Adrenal gland (tissue), 12 donors: ENCODE data around the gene TANC1. TPM values are rescaled to one million over a fixed set of nuclear protein-coding genes. Genes with fewer than 3 reads are reported as not detected.

Experiments
- DNase-seq, 7 donors: peaks; one replicate each; pipeline ENCODE4 v3.0.0-alpha.2; 2019 to 2020
- H3K27ac ChIP-seq, 5 donors: fragments of 200-600 bp; sonication (generic) in 4 of 5; 1 replicate in 3 of 5; 2 replicates in 2 of 5; pipeline versions ENCODE4 v1.5.1 to v1.8.0; 2016 to 2020; ENCODE audit warnings: mild to moderate bottlenecking in 1 of 5
- H3K27me3 ChIP-seq: fragments of 200-600 bp; 2 replicates; pipeline ENCODE4 v1.8.0; 2021
- H3K36me3 ChIP-seq, 2 donors: fragments of 200-600 bp; replicated peaks in 1 of 2; 1 replicate in 1 of 2; 2 replicates in 1 of 2; pipeline versions ENCODE4 v1.5.1 to v1.8.0; 2018 to 2022
- H3K4me1 ChIP-seq, 2 donors: fragments of 200-600 bp; replicated peaks in 1 of 2; 1 replicate in 1 of 2; 2 replicates in 1 of 2; pipeline versions ENCODE4 v1.5.1 to v1.8.0; 2018 to 2021
- H3K4me3 ChIP-seq, 4 donors: fragments of 200-600 bp; sonication (generic) in 3 of 4; one replicate each; pipeline ENCODE4 v1.5.1; 2016 to 2018
- H3K9me3 ChIP-seq, 3 donors: fragments of 200-600 bp; sonication (generic) in 1 of 3; replicated peaks in 1 of 3; 1 replicate in 2 of 3; 2 replicates in 1 of 3; pipeline versions ENCODE4 v1.5.1 to v1.8.0; 2016 to 2021
- CTCF ChIP-seq, 6 experiments: fragments of 450-650 bp in 4 of 6; fragments of 200-600 bp in 2 of 6; sonication (generic) in 1 of 6; IDR thresholded peaks; 1 replicate in 5 of 6; 2 replicates in 1 of 6; pipeline versions ENCODE4 v1.5.1 to v1.8.0; 2016 to 2021; ENCODE audit warnings: antibody characterized with exemption in 6 of 6, mild to moderate bottlenecking in 2 of 6, moderate library complexity in 1 of 6
- POLR2A ChIP-seq, 2 donors: fragments of 450-650 bp; IDR thresholded peaks; one replicate each; pipeline ENCODE4 v1.6.1; 2017; ENCODE audit warnings: antibody characterized with exemption in 2 of 2, mild to moderate bottlenecking in 2 of 2, moderate library complexity in 1 of 2
- WGBS, 4 donors: extraction: QIAGEN DNeasy Blood & Tissue Kit in 2 of 4; methylation state at CpG; one replicate each; pipeline versions ENCODE4 v1.1.5 to v1.1.7; 2013 to 2017; 5-methylcytosine and 5-hydroxymethylcytosine counted together
- intact Hi-C, 2 donors: fragments of 100-400 bp; cut with DNase I; formaldehyde crosslinking; loops; one replicate each; pipeline versions ENCODE4 v1.14.1 to v1.15.0; 2022 to 2023
- polyA plus RNA-seq, 3 donors: library from polyadenylated mRNA; stranded (reverse); fragments of 200-250 nt in 2 of 3; fragments of 350-450 nt in 1 of 3; fragmentation: Illumina TruSeq in 1 of 3; extraction: RNeasy Lipid Tissue Mini Kit (QIAGEN cat#74804) in 1 of 3; gene quantifications; one replicate each; pipeline ENCODE4 v1.2.3, GENCODE V29; 2013 to 2014
- total RNA-seq, 9 donors: library from RNA; depleted of rRNA in 4 of 9; stranded (reverse); fragments of >200 nt in 4 of 9; fragments of 120-200 nt in 1 of 9; fragmentation: NEBNext Ultra II Directional in 1 of 9; extraction: Animal tissue kit (Norgen Biotek cat#: 25700) in 1 of 9; gene quantifications; one replicate each; pipeline versions ENCODE4 v1.1.0 to v1.2.4, GENCODE V29; 2013 to 2023
- donor health status: healthy with polysubstance abuse.
- donor health status: Bipolar disorder and iron deficiency.
- donor health status: DM: yes; HTN: yes; CAD: no.
- donor health status: DM: no; HTN: no; CAD: no.
- donor health status: DM: no; HTN: no; CAD: no.
- donor health status: DM: yes; HTN: yes; CAD: no.

TANC1 gene
- total and polyA plus RNA-seq, 12 donors, result 14.1 to 53.3 (median 24.8) TPM

- 94 to 96% (median 94%) methylated on average over 5 of the region's 5 CpGs for WGBS, 4 donors
- Histone ChIP-seq H3K27ac (no peak overlapping the region), H3K9me3 (no peaks in the 10 kb centered on the region), H3K27me3 (no peaks in the 10 kb centered on the region), H3K4me3 (no peak overlapping the region), H3K4me1 (peaks cover 2 to 12% of the 10 kb centered on the region in 2 donors), H3K36me3 (no peaks in the 10 kb centered on the region)
- intact Hi-C loops, result loop anchor here in 1 of 2 donors (10.0 kb wide), 1 partner anchor 150 kb away; no protein-coding TSS in a partner anchor
- DNase-seq, result no peak
- no peak for TF ChIP-seq POLR2A (IDR thresholded peaks at IDR 0.05)
- TF ChIP-seq CTCF (IDR thresholded peaks at IDR 0.05), result no peak
Measured at GRCh38 chr2:158965107-158965506, 3.3 kb upstream of the TANC1 start.

- intact Hi-C loops, result loop anchor here in 1 of 2 donors (10.0 kb wide), 1 partner anchor 149 kb away; no protein-coding TSS in a partner anchor
- no peak overlapping the region for H3K27ac ChIP-seq
- WGBS, 4 donors, result 87 to 94% (median 88%) methylated on average over 3 of the region's 3 CpGs
Measured at GRCh38 chr2:158965641-158966040, 2.8 kb upstream of the TANC1 start.

GRCh38 chr2:158966312-158966711, 2.1 kb upstream of the TANC1 start:
- 81 to 89% (median 86%) methylated on average over 1 of the region's 1 CpG for WGBS, 4 donors
- Histone ChIP-seq H3K36me3 (no peaks in the 10 kb centered on the region), H3K27ac (no peak overlapping the region), H3K4me1 (peaks cover 9 to 24% of the 10 kb centered on the region in 2 donors), H3K4me3 (no peak overlapping the region), H3K9me3 (no peaks in the 10 kb centered on the region), H3K27me3 (no peaks in the 10 kb centered on the region)
- TF ChIP-seq POLR2A (IDR thresholded peaks at IDR 0.05) (no peak), CTCF (IDR thresholded peaks at IDR 0.05) (no peak)
- intact Hi-C loops, result loop anchor here in 1 of 2 donors (10.0 kb wide), 1 partner anchor 148 kb away; no protein-coding TSS in a partner anchor
- no peak for DNase-seq

More at GRCh38 chr2:158965641-158966040, 2.8 kb upstream of the TANC1 start:
- no peaks in the 10 kb centered on the region for H3K27me3 ChIP-seq
- H3K4me3 ChIP-seq, result no peak overlapping the region
- DNase-seq, result no peak
- TF ChIP-seq POLR2A (IDR thresholded peaks at IDR 0.05) (no peak), CTCF (IDR thresholded peaks at IDR 0.05) (no peak)
- peaks cover 7 to 18% of the 10 kb centered on the region in 2 donors for H3K4me1 ChIP-seq
- H3K9me3 ChIP-seq, result no peaks in the 10 kb centered on the region
- no peaks in the 10 kb centered on the region for H3K36me3 ChIP-seq

GRCh38 chr2:158967114-158967730, 1.2 kb upstream of the TANC1 start:
- Histone ChIP-seq H3K9me3 (no peaks in the 10 kb centered on the region), H3K4me3 (peak overlapping the region in 1 of 4 donors; percentile 94), H3K4me1 (peaks cover 9 to 33% of the 10 kb centered on the region in 2 donors), H3K27ac (peak overlapping the region in 3 of 5 donors; percentile 67 to 93 (median 91)), H3K36me3 (no peaks in the 10 kb centered on the region), H3K27me3 (no peaks in the 10 kb centered on the region)
- WGBS, 4 donors, result 53 to 79% (median 65%) methylated on average over 11 to 12 of the region's 12 CpGs
- intact Hi-C loops, result loop anchor here in 1 of 2 donors (10.0 kb wide), 1 partner anchor 148 kb away; no protein-coding TSS in a partner anchor
- TF ChIP-seq POLR2A (IDR thresholded peaks at IDR 0.05), result no peak
- TF ChIP-seq CTCF (IDR thresholded peaks at IDR 0.05), result peak in 1 of 6 experiments; percentile 11
- peak in 2 of 7 donors; percentile 22 to 24 for DNase-seq
